ENCODE results near the gene LEO1.
"Not testable (repeated sequence)": the region's sequence is repeated elsewhere in the genome, so short reads cannot be mapped to it uniquely, and the experiment has no call there.

The LEO1 gene

GRCh38 chr15:52003710-52004109 is 32.1 kb upstream of the LEO1 start:
- DNase-seq (ENCODE audit: low spot score): no peak

DNA sequence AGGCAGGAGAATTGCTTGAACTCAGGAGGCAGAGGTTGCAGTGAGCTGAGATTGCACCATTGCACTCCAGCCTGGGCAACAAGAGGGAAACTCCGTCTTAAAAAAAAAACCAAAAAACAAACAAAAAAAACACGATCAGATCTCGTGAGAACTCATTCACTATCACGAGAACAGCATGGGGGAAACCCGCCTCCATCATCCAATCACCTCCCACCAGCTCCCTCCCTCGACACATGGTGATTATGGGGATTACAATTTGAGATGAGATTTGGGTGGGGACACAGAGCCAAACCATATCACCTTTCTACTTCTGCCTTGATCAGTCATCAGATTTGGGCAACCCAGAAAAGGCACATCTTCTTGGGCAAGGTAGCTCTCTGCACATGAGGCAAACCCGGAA is 31.5 kb upstream of the LEO1 start:
- not testable (repeated sequence) for DNase-seq (ENCODE audit: low spot score)

DNA sequence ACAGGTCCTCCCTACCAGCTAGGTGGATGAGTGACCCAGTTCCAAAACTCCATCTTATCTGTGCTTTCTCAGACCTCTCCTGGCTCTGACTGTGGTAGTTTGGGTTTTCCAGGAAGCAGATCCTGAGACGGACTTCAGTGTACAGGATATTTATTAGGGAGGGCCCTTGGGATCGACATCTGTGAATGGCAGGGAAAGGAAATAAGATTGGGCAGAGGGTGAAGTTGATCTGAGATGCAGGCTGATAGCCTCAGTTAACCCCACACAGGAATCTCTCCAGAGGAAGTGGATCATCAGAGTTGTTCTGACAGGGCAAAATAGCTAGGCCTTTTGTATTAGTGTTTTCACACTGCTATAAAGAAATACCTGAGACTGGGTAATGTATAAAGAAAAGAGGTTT is 30.8 kb upstream of the LEO1 start:
- DNase-seq (ENCODE audit: low spot score): no peak

DNA sequence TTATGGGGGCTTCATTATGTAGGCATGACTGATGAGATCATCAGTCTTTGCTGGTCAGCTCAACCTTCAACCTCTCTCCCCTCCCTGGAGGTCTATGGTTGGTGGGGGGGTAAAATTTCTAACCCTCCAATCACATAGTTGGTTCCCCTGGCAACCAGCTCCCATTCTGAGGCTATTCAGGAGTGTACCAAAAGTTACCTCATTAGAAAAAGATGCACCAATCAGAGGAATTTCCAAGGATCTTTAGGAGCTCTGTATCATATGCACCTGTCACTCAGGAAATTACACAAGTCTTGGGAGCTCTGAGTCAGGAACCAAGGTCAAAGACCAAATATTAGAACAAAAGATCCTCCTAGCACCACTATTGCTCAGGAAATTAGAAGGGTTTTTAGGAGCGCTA is 21.4 kb upstream of the LEO1 start:
- no peak for DNase-seq (ENCODE audit: low spot score)

DNA sequence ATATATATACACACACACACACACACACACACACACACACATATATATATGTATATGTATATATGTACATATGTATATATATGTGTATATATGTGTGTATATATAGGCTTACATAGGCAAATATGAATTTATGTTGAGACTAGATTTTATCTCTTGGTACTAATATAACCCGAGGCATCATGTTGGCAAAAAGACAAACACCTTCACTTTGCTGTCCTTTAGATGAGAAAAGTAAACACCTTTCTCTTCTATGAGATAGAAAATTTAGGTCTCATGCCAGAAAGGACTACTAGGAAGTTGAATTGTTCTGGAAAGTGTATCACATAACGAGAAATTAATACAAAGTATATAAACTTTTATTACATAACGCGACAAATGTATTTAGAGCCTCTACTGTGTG is 19.6 kb upstream of the LEO1 start:
- no peak for DNase-seq (ENCODE audit: low spot score)

DNA sequence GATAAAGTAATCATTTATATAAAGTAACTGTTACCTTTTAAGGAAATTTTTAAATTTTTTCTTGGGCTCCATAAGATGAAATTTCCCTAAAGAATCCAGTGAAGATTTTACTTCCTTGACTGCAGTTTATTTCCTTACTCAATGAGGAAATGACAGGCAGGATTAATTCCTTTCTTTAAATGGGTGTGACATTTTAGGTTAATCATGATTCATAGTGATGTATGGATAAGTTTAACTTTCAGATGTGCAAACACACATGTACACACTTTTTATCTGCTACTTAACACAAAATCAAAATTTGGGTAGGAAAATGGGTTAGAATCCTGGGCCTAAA is 11.2 kb upstream of the LEO1 start:
- no peak for DNase-seq (ENCODE audit: low spot score)

- DNase-seq (ENCODE audit: low spot score): peak; percentile 55
These were observed 10.6 kb upstream of the LEO1 start for GRCh38 chr15:51982013-51982769.

- DNase-seq (ENCODE audit: low spot score): no peak
These were observed 2.2 kb upstream of the LEO1 start for GRCh38 chr15:51973775-51974174.

GRCh38 chr15:51973220-51973619 is 1.6 kb upstream of the LEO1 start:
- DNase-seq (ENCODE audit: low spot score): no peak

DNA sequence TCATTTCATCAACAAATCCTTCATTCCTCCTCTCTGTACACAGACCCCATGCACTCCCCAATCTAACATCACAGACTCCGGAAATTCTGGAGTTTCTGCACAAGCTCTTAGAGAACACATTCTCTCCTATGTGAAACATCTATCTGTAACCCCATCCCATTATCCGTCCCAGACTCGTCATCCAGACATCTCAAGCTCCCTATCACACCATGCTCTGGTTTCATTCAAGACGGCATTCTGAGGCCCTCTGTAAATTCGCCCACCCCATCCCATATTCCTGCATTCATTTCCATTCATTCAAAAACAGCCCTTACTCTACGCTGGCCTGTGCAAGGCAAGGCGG is 575 bp downstream of the LEO1 start:
- DNase-seq (ENCODE audit: low spot score): no peak

DNA sequence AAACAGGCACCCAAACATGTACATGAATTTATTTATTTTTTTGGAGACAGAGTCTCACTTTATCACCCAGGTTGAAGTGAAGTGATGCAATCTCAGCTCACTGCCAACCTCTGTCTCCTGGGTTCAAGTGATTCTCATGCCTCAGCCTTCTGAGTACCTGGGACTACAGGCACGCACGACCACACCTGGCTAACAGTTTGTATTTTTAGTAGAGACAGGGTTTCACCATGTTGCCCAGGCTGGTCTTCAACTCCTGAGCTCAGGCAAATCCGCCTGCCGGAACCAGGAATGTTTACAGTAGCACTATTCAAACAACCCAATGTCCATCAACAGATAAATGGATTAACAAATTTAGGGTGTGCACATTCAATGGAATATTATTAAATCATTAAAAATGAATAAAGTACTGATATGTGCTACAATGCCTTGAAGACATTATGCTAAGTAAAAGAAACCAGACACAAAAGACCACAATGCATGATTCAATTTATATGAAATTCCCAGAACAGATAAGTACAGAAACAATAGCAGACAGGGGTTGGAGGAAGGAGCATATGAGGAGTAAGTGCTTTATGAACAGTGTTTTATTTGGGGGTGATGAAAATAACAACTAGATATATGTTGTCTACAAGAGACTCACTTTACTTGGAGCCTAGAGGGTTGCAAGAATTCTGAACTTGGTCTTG is 1.3 kb downstream of the LEO1 start:
- DNase-seq (ENCODE audit: low spot score): no peak

GRCh38 chr15:51969728-51970127 is 1.9 kb downstream of the LEO1 start:
- no peak for DNase-seq (ENCODE audit: low spot score)

DNA sequence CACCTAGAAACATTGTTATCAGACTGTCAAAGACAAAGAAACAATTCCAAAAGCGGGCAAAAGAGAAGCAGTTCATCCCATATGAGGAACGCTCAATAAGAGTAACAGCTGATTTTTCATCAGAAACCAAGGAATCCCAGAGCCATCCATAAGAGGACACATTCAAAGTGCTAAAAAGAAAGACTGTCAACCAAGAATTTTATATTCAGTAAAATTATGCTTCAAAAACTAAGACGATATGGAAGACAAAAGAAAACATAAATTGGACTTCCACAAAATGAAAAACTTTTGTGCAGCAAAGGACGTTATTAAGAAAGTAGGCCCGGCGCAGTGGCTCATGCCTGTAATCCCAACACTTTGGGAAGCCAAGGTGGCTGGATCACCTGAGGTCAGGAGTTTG is 4.0 kb downstream of the LEO1 start:
- no peak for DNase-seq (ENCODE audit: low spot score)

DNA sequence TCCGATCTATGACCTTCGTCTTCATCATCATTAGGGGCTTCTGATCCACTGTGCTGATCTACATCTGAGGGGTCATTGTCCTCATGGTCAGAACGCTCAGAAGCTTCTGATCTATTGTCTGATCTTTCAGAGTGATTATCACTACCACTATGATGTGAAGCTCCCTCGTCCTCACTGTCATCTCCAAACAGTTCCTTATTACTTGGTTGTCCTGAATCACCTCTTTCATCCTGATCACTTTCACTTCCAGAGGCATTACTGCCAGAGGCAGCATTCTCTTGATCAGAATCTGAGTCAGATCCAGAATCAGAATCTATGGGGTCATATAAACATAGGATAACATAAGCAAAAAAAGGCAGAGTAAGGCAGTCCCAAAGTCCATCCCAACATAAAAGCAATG is 5.4 kb downstream of the LEO1 start:
- no peak for DNase-seq (ENCODE audit: low spot score)

GRCh38 chr15:51965691-51966090 is 5.9 kb downstream of the LEO1 start:
- DNase-seq (ENCODE audit: low spot score): no peak

GRCh38 chr15:51955504-51955903 is 16.1 kb downstream of the LEO1 start:
- DNase-seq (ENCODE audit: low spot score): no peak

DNA sequence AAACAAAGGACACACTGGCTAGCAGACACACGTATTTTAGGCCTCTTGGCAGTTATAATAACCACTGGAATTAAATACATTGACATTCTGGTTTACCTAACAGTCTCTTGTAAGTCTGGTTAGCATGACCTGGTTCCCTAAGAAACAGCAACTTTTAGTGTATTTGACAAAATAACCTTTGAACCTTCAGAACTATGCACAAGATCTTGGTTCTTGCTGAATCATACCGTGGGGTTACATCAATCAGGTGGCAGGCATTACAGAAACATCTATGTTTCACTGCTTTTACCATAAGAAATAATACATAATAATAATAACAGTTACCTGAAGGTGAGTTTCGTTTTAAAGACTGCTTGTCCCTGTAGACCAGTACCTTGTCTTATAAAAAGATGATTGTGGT is 18.8 kb downstream of the LEO1 start:
- DNase-seq (ENCODE audit: low spot score): no peak

- no peak for DNase-seq (ENCODE audit: low spot score)
These were observed 24.5 kb downstream of the LEO1 start for GRCh38 chr15:51947124-51947523.

GRCh38 chr15:51939216-51939615 is 32.4 kb downstream of the LEO1 start:
- DNase-seq (ENCODE audit: low spot score): no peak

- DNase-seq (ENCODE audit: low spot score): no peak
These were observed 33.3 kb downstream of the LEO1 start for GRCh38 chr15:51938286-51938685.

DNA sequence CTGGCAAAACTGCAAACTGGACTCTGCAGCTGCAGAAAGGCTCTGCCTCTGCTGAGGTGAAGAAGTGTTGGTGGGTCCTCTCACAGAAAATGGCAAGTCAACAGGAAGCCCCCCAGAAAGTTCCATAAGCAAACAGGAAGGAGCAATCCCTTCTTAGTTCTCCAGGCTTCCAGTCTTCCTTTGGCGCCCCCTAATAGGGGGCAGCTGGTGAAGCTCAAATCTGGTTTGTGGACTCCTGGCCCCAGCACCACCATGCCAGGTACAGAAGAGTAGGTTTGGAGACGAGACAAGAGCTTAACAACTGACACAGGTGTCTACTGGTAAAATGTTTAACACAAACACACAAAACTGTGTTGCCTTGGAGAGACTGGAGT is 35.5 kb downstream of the LEO1 start:
- no peak for DNase-seq (ENCODE audit: low spot score)

DNA sequence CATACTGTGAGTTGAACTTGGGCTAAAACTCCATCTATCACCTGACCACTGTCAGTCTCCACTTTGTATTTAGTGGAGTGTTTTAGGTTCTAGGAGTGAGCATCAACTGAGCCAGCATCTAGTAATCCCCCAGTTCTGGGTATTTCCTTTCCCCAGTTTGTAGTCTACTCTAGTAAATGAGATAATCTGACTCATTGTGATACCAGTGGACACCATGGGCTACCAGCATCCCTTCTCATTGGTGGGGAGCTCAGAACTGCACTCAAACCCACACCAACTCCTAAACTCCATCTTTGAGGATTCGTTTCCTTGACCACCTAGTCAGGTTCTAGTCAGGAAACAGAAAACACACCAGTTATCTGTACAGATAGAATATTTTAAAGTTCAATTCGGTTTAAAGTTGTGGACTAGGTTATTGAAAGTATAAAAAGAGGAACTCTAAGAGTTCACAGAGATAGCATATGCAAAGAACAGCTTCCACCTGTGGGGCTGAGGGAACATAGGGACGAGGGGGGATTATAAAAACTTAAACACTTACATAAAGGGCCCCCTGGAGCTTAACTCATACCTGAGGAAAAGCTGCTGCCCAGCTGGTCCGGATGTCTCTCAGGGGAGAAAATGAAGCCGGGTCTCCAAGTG is 36.0 kb downstream of the LEO1 start:
- no peak for DNase-seq (ENCODE audit: low spot score)

- DNase-seq (ENCODE audit: low spot score): no peak
These were observed 39.4 kb downstream of the LEO1 start for GRCh38 chr15:51932161-51932560.

- DNase-seq (ENCODE audit: low spot score): no peak
These were observed 39.9 kb downstream of the LEO1 start for GRCh38 chr15:51931638-51932037.
